SU-DHL-6 (cell line): ENCODE measurements around the gene RECQL5.

Source experiments
- H2AFZ ChIP-seq: fragments of 200-600 bp; sonication (generic); 2 replicates; pipeline ENCODE4 v1.6.1; 2014; ENCODE audit warnings: low read depth, mild to moderate bottlenecking, moderate library complexity, mixed read lengths, antibody characterized with exemption, low read length; ENCODE audit not compliant: severe bottlenecking
- H3F3A ChIP-seq: fragments of 200-600 bp; shearing (Covaris generic); 2 replicates; pipeline ENCODE4 v1.6.0; 2016; ENCODE audit warnings: antibody characterized with exemption, mild to moderate bottlenecking; ENCODE audit not compliant: insufficient read depth
- H3K27ac ChIP-seq: fragments of 200-600 bp; sonication (generic); 2 replicates; pipeline ENCODE4 v1.5.1; 2016; ENCODE audit warnings: low read depth, mild to moderate bottlenecking, low read length, moderate library complexity, mixed read lengths
- H3K27me3 ChIP-seq: fragments of 200-600 bp; sonication (generic), shearing (Covaris generic); 2 replicates; pipeline ENCODE4 v1.6.0; 2014; ENCODE audit warnings: mild to moderate bottlenecking, low read length
- H3K36me3 ChIP-seq: fragments of 200-600 bp; sonication (generic); 2 replicates; pipeline ENCODE4 v1.6.1; 2014; ENCODE audit warnings: mild to moderate bottlenecking, low read length, mixed read lengths
- H3K4me2 ChIP-seq: fragments of 300-600, 200-600 bp; shearing (Covaris generic), sonication (generic); 2 replicates; pipeline ENCODE4 v1.6.0; 2014; ENCODE audit warnings: low read length, low read depth, mild to moderate bottlenecking; ENCODE audit not compliant: poor library complexity, severe bottlenecking
- H3K4me3 ChIP-seq: fragments of 200-600 bp; sonication (generic); 2 replicates; pipeline ENCODE4 v1.5.1; 2014; ENCODE audit warnings: antibody characterized with exemption, low read length, mild to moderate bottlenecking, mixed read lengths; ENCODE audit not compliant: insufficient read depth, poor library complexity, severe bottlenecking
- H3K79me2 ChIP-seq: fragments of 200-600 bp; sonication (generic); 2 replicates; pipeline ENCODE4 v1.6.1; 2014; ENCODE audit warnings: mild to moderate bottlenecking, low read length, moderate library complexity; ENCODE audit not compliant: insufficient read depth
- H3K9ac ChIP-seq: fragments of 200-600 bp; sonication (generic); 2 replicates; pipeline ENCODE4 v1.7.0; 2014; ENCODE audit warnings: mild to moderate bottlenecking, low read length
- H3K9me2 ChIP-seq: fragments of 200-600 bp; sonication (generic); replicated peaks from 2 replicates; pipeline ENCODE4 v1.6.1; 2014; ENCODE audit warnings: low read length; ENCODE audit not compliant: insufficient read depth
- H3K9me3 ChIP-seq: fragments of 200-600 bp; sonication (generic); 2 replicates; pipeline ENCODE4 v1.6.1; 2014; ENCODE audit warnings: low read length, mixed read lengths; ENCODE audit not compliant: insufficient read depth
- H4K20me1 ChIP-seq: fragments of 200-600 bp; sonication (generic); 2 replicates; pipeline ENCODE4 v1.6.1; 2014; ENCODE audit warnings: low read depth, mild to moderate bottlenecking, antibody characterized with exemption, low read length, moderate library complexity, mixed read lengths
- CTCF ChIP-seq: fragments of 200-600 bp; sonication (generic); IDR thresholded peaks from one replicate; pipeline ENCODE4 v1.5.1; 2017; ENCODE audit warnings: antibody characterized with exemption, mild to moderate bottlenecking, low read length, moderate library complexity; ENCODE audit not compliant: insufficient read depth, poor library complexity, severe bottlenecking
- EZH2phosphoT487 ChIP-seq: fragments of 200-600 bp; sonication (generic), shearing (Covaris generic); conservative IDR thresholded peaks from 2 replicates; pipeline ENCODE4 v1.6.1; 2018; ENCODE audit warnings: mild to moderate bottlenecking, antibody characterized with exemption, low read length, moderate library complexity, mixed read lengths

Gene RECQL5

GRCh38 chr17:75694536-75694935, 27.6 kb upstream of the RECQL5 start:
- H3K9ac ChIP-seq, result no peak overlapping the region
- H3K4me3 ChIP-seq, result no peak overlapping the region
- no peaks in the 10 kb centered on the region for H3K9me2 ChIP-seq
- TF ChIP-seq EZH2phosphoT487, result no peak
- TF ChIP-seq CTCF, result no peak
- H3K27me3 ChIP-seq, result no peaks in the 10 kb centered on the region
- H3K4me2 ChIP-seq, result no peak overlapping the region
- peaks cover 4% of the 10 kb centered on the region; the same call in 1 of the 2 replicates for H3F3A ChIP-seq
- no peaks in the 10 kb centered on the region for H4K20me1 ChIP-seq
- H3K79me2 ChIP-seq, result peaks cover 10% of the 10 kb centered on the region
- H2AFZ ChIP-seq, result no peak overlapping the region
- H3K36me3 ChIP-seq, result no peaks in the 10 kb centered on the region
- no peak overlapping the region for H3K27ac ChIP-seq
- H3K9me3 ChIP-seq, result no peaks in the 10 kb centered on the region

GRCh38 chr17:75693500-75694481, 26.8 kb upstream of the RECQL5 start:
- peaks cover 10% of the 10 kb centered on the region for H3K79me2 ChIP-seq
- H3F3A ChIP-seq, result peaks cover 10% of the 10 kb centered on the region
- H3K9me2 ChIP-seq, result no peaks in the 10 kb centered on the region
- no peaks in the 10 kb centered on the region for H4K20me1 ChIP-seq
- H3K9ac ChIP-seq, result no peak overlapping the region
- H3K4me2 ChIP-seq, result no peak overlapping the region
- H2AFZ ChIP-seq, result no peak overlapping the region
- H3K9me3 ChIP-seq, result no peaks in the 10 kb centered on the region
- TF ChIP-seq CTCF (no peak), EZH2phosphoT487 (no peak)
- H3K36me3 ChIP-seq, result no peaks in the 10 kb centered on the region
- no peak overlapping the region for H3K27ac ChIP-seq
- no peak overlapping the region for H3K4me3 ChIP-seq
- no peaks in the 10 kb centered on the region for H3K27me3 ChIP-seq

- TF ChIP-seq CTCF (no peak), EZH2phosphoT487 (no peak)
- no peak overlapping the region for H3K27ac ChIP-seq
- no peaks in the 10 kb centered on the region for H3K36me3 ChIP-seq
- no peaks in the 10 kb centered on the region for H3K9me3 ChIP-seq
- no peaks in the 10 kb centered on the region for H3K27me3 ChIP-seq
- H3K4me3 ChIP-seq, result no peak overlapping the region
- peaks cover 14% of the 10 kb centered on the region for H3K79me2 ChIP-seq
- no peak overlapping the region for H2AFZ ChIP-seq
- no peak overlapping the region for H3K9ac ChIP-seq
- H3K9me2 ChIP-seq, result no peaks in the 10 kb centered on the region
- H4K20me1 ChIP-seq, result no peaks in the 10 kb centered on the region
- peaks cover 18% of the 10 kb centered on the region for H3F3A ChIP-seq
- no peak overlapping the region for H3K4me2 ChIP-seq
Observed at GRCh38 chr17:75692976-75693375, 26.0 kb upstream of the RECQL5 start.
